RWPE2 (cell line): ENCODE results near the gene MAP3K14.

Experiments
- ATAC-seq: fragments of 200-7000 bp; cut with Tn5 transposase; 3 replicates; pipeline ENCODE4 v1.9.1; 2021; ENCODE audit warnings: low read depth
- DNase-seq: peaks from one replicate; pipeline ENCODE4 v3.0.0-alpha.2; 2020; ENCODE audit warnings: low spot score
- H3K27ac ChIP-seq: fragments of 450-650 bp; 2 replicates; pipeline ENCODE4 v1.5.1; 2017; ENCODE audit warnings: mild to moderate bottlenecking; ENCODE audit not compliant: poor library complexity, severe bottlenecking
- H3K27me3 ChIP-seq: fragments of 250-450 bp; sonication (Bioruptor Pico); 2 replicates; pipeline ENCODE4 v1.5.1; 2021; ENCODE audit warnings: mild to moderate bottlenecking, moderate library complexity; ENCODE audit not compliant: insufficient read depth, poor library complexity, severe bottlenecking
- H3K36me3 ChIP-seq: fragments of 250-450 bp; sonication (Bioruptor Pico); 2 replicates; pipeline ENCODE4 v1.5.1; 2020; ENCODE audit warnings: low read depth, mild to moderate bottlenecking, moderate library complexity
- H3K4me1 ChIP-seq: fragments of 250-450 bp; sonication (Bioruptor Pico); 2 replicates; pipeline ENCODE4 v1.5.1; 2021; ENCODE audit warnings: mild to moderate bottlenecking, moderate library complexity; ENCODE audit not compliant: insufficient read depth, poor library complexity, severe bottlenecking
- H3K4me3 ChIP-seq: fragments of 250-450 bp; sonication (Bioruptor Pico); 2 replicates; pipeline ENCODE4 v1.5.1; 2021; ENCODE audit warnings: mild to moderate bottlenecking, moderate library complexity; ENCODE audit not compliant: severe bottlenecking
- H3K9me3 ChIP-seq: fragments of 250-450 bp; sonication (Bioruptor Pico); 2 replicates; pipeline ENCODE4 v1.5.1; 2021; ENCODE audit warnings: mild to moderate bottlenecking, moderate library complexity; ENCODE audit not compliant: severe bottlenecking
- TF ChIP-seq, protein P1 (sequence below): fragments of 450-650 bp; IDR thresholded peaks from one replicate; pipeline ENCODE4 v1.5.1; 2017; ENCODE audit warnings: mild to moderate bottlenecking, moderate library complexity; ENCODE audit not compliant: poor library complexity, severe bottlenecking

MAP3K14 gene

DNA sequence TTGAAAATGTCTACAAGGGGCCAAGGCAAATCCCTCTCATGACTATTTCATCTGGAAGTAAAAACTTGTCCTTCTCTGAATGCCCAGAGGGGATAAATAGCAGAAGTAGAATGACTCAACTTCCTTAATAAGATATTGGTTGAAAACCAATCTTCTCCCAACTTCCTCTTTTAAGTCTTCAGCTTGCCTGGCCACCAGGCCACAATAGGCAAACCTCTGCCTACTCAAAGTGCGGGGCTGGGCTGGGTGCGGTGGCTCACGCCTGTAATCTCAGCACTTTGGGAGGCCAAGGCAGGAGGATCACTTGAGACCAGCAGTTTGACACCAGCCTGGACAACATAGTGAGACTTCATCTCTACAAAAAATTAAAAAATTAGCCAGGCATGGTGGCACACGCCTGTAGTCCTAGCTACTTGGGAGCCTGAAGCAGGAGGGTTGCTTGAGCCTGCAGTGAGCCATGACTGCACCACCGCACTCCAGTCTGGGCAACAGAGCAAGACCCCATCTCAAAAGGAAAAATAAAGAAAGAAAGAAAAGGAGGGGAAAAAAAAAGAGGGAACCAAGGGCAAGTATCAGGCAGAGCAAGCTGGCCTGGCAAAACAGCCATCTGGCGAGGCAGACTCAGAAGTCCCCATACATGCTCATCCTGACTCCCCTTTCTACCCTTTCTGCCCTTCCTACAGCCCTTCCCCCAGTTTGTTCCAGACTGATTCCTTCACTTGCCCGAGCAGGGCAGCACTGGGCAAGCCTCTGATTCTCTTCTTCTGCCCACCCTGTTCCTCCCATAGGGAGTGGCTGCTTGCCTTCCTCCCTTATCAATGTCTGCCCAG, 20.6 kb downstream of the MAP3K14 start:
- no peaks in the 10 kb centered on the region for H3K27me3 ChIP-seq
- peaks cover 31% of the 10 kb centered on the region for H3K36me3 ChIP-seq
- H3K4me3 ChIP-seq, result no peak overlapping the region
- peak overlapping the region; percentile 88 for H3K27ac ChIP-seq
- no peaks in the 10 kb centered on the region for H3K9me3 ChIP-seq
- DNase-seq (no peak), ATAC-seq (peak; percentile 24)
- TF ChIP-seq, protein P1, sequence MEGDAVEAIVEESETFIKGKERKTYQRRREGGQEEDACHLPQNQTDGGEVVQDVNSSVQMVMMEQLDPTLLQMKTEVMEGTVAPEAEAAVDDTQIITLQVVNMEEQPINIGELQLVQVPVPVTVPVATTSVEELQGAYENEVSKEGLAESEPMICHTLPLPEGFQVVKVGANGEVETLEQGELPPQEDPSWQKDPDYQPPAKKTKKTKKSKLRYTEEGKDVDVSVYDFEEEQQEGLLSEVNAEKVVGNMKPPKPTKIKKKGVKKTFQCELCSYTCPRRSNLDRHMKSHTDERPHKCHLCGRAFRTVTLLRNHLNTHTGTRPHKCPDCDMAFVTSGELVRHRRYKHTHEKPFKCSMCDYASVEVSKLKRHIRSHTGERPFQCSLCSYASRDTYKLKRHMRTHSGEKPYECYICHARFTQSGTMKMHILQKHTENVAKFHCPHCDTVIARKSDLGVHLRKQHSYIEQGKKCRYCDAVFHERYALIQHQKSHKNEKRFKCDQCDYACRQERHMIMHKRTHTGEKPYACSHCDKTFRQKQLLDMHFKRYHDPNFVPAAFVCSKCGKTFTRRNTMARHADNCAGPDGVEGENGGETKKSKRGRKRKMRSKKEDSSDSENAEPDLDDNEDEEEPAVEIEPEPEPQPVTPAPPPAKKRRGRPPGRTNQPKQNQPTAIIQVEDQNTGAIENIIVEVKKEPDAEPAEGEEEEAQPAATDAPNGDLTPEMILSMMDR, result no peak
- H3K4me1 ChIP-seq, result peaks cover 66% of the 10 kb centered on the region

DNA sequence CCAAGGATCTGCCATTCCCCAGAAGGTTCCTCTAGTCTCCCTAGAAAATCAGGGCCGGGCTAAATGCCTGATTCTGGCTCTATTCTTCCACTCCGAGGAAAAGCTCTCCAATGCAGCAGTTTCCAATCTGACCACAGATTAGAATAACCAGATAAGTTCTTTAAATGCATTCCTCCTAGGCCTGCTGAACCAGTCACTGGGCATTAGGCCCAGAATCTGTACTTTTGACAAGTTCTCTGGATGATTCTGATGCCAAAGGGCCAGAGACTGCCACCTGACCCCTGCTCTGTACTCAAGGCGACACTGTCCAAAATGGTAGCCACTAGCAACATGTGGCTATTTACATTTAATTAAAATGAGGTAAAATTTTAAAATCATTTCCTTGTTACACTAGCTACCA, 22.3 kb downstream of the MAP3K14 start:
- Histone ChIP-seq H3K9me3 (no peaks in the 10 kb centered on the region), H3K27me3 (no peaks in the 10 kb centered on the region), H3K4me1 (peaks cover 66% of the 10 kb centered on the region), H3K27ac (peak overlapping the region; percentile 88), H3K36me3 (peaks cover 48% of the 10 kb centered on the region), H3K4me3 (no peak overlapping the region)
- ATAC-seq (peak; percentile 15; the same call in 1 of the 3 replicates), DNase-seq (no peak)
- TF ChIP-seq, protein P1, result no peak

DNA sequence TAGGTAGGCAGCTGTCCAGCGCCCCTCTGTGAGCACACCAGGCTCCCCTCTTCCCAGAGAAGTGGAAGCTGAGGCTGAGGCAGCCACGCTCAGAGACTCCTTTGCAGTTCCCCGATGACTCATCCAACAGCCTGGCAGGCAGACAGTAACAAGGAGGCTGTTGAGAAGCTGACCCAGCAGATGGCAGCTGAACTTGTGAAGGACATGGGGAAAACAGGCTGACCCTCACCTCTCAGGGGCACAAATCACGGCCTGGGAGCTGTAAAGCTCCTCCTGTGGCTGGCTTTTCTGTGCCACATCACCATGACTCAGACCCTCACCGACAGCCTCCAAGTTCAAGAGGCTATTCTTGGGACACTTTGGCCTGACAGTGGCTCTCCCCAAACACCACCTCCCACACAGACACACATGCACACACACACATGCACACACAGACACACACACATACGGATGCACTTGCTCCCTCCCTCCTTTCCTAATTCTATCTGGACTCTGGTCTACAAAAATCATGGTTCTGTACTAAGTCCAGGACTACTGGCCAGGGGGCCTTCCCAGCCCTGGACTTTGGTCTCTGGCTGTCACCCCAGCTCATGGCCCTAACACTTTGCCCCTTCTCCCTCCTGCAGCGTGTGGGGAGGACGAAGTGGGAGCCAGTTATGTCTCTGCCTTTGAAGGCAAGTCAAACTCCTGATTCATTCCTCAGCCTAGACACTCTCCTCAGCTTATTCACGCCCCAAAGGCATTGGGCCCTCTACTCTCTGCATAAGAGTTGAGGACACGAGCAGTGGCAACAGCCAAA, 23.2 kb downstream of the MAP3K14 start:
- ATAC-seq, result peak; percentile 85
- Histone ChIP-seq H3K27ac (peak overlapping the region; percentile 88), H3K4me1 (peaks cover 58% of the 10 kb centered on the region), H3K36me3 (peaks cover 52% of the 10 kb centered on the region), H3K4me3 (no peak overlapping the region), H3K27me3 (no peaks in the 10 kb centered on the region), H3K9me3 (no peaks in the 10 kb centered on the region)
- TF ChIP-seq, protein P1, result peak; percentile 45
- DNase-seq, result peak; percentile 93

DNA sequence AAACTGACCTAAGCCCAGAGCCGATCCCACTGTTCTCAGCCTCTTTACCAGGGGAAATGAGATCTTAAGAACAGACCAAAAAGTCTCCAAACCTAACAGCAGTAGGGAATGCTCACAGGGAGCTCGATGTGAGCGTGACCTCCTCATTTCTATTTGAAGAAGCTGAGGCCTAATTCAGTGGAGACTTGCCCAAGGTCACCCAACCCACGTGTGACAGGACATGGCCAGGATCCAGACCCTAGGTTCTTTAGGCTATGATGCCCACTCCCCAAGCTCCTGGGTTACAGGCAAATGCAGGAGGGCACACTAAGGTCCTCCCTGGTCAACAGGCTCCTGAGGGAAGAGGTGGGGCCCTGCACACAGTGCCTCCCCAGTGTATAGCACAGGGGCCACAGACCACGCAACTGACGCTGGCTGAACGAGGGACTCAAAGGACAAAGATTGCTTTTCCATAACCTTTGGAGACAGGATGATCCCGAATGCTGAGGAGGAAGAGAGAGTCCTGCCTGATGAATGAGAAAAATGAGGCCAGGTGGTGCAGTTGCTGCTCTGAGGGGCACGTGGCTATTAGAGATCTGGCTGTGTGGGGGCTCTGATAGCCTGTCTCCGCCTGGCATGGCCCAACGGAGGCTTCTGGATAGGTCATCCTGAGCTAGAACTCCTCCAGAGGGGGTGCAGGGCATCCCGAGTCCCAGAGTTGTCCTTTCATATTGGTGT, 24.0 kb downstream of the MAP3K14 start:
- H3K9me3 ChIP-seq, result no peaks in the 10 kb centered on the region
- H3K4me1 ChIP-seq, result peaks cover 50% of the 10 kb centered on the region
- no peak overlapping the region for H3K4me3 ChIP-seq
- H3K27me3 ChIP-seq, result no peaks in the 10 kb centered on the region
- DNase-seq (no peak), ATAC-seq (no peak)
- TF ChIP-seq, protein P1, result no peak
- peak overlapping the region; percentile 88 for H3K27ac ChIP-seq
- H3K36me3 ChIP-seq, result peaks cover 48% of the 10 kb centered on the region
